Measurements from ENCODE around the gene MYOCOS.
A peak's percentile ranks its signal among the peaks of the same experiment; 100 is the strongest.
"Not testable (repeated sequence)": the region's sequence is repeated elsewhere in the genome, so short reads cannot be mapped to it uniquely, and the experiment has no call there.

The MYOCOS gene

GRCh38 chr1:171627020-171627419, 5.0 kb downstream of the MYOCOS start:
- no peak for DNase-seq

DNA sequence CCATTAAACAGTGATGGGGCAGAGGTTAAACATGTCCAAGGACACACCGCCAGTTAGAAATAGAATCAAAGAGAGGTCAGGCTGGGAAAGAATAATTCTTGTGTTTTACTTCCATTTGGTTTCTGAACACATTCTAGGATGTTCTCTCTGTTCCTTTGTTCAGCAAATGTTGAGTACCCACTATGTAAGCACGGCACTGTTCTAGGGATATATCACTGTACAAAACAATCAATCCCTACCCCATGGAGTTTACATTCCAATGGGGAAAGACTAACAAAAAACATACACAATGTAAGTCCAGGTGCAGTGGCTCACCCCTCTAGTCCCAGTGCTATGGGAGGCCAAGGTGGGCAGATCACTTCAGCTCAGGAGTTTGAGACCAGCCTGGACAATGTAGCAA, 6.2 kb downstream of the MYOCOS start:
- DNase-seq, result no peak

GRCh38 chr1:171635661-171636060, 13.6 kb downstream of the MYOCOS start:
- DNase-seq, result no peak

- no peak for DNase-seq
These were observed 14.1 kb downstream of the MYOCOS start for GRCh38 chr1:171636141-171636540.

- no peak for DNase-seq
These were observed 16.0 kb downstream of the MYOCOS start for GRCh38 chr1:171637928-171638576.

GRCh38 chr1:171640225-171640624, 18.2 kb downstream of the MYOCOS start:
- DNase-seq, result no peak

DNA sequence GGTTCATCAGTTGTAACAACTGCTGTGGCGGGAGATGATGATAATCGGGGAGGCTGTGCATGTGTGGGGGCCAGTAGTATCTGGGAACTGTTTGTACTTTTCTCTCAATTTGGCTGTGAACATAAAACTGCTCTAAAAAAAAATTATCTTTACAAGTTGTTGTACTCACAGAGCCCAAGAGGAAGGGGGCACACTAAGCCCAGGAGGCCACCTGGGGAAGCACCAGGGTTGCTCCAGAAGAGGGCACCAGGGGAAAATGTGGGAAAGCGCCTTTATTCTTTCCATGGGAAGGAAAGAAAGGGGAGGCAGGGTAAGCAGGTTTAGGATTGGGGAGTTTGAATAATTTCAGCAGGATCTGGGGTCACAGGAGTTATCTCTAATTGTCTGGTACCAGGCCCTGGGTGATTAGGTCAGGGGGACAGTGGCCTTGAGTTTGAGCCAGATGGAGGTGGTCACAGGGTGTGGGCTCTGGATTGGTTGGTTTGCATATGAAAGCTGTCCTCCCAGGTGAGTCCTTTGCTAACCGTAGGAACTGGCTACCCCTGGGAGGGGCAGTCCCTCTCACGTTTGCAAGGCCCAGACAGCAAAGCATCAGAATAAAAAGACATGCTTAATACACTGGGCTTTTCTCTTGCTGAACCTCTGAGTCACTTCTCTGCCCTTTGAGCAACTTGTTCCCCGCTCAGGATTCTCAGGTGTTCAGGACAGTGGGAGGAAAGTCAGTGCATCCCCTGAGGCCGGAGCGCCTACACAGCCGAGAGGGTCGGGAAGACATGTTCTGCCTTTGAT, 19.2 kb downstream of the MYOCOS start:
- DNase-seq, result no peak

DNA sequence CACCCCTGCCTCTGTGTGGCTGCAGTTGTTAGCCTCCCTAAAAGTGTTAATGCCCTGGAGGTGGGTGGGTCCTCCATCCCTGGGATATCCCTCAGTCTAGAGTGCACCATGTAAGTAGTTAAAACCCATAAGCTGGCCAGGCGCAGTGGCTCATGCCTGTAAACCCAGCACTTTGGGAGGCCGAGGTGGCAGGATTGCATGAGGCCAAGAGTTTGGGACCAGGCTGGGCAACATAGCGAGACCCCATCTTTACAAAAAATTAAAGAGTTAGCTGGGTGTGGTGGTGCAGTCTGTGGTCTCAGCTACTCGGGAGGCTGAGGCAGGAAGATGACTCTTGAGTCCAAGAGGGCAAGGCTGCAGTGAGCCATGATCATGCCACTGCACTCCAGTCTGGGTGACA, 20.2 kb downstream of the MYOCOS start:
- DNase-seq, result no peak

DNA sequence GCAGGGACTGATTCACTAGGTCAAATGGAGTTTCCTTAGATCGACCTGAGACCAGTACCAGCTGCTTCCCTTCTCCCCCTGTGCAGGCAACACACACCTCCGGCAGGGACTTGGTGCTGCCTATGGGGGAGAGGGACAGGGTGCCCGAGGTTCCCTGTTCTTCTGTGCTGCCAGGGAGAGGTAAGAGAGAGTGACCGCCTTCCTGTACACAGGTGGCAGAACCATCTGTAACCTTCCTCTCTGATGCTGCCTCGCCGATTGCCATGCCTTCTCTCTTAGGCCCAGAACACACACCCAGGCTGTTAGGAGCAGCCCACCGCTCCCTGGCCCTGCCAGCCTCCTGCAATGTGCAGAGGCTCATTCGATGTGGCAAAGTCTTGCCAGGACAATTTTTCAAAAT, 21.1 kb downstream of the MYOCOS start:
- no peak for DNase-seq

DNA sequence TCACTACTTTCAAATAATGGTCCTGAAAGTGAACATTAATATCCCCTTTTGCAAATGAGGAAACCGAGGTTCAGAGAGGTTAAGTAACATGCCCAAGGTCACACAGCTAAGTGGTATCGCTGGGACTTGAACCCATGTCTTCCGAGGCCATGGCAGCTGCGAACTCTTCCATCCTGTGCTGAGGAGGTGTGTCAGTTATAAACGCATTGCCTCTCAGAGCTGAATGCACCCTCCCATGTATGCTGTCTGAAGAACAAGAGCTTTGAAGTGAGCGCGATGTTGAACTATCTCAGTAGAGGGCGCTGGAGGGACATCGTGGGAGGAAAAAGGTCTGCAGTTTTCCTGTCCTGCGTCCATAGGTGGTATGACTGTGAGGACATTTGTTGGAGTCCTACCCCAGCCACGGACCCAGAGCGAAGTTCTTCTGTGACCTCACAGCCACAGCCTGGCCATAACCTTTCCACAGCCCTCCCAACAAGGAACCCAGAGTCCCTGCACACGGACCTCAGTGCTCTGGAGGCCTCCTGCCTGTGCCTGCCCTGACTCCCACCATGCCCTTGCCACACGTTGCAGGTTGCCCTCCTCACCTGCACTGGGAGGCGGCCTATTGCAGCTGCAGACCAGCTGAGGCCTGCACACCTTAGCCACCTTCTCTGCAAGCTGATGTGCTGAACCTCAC, 22.9 kb downstream of the MYOCOS start:
- peak; percentile 79 to 82 for DNase-seq

DNA sequence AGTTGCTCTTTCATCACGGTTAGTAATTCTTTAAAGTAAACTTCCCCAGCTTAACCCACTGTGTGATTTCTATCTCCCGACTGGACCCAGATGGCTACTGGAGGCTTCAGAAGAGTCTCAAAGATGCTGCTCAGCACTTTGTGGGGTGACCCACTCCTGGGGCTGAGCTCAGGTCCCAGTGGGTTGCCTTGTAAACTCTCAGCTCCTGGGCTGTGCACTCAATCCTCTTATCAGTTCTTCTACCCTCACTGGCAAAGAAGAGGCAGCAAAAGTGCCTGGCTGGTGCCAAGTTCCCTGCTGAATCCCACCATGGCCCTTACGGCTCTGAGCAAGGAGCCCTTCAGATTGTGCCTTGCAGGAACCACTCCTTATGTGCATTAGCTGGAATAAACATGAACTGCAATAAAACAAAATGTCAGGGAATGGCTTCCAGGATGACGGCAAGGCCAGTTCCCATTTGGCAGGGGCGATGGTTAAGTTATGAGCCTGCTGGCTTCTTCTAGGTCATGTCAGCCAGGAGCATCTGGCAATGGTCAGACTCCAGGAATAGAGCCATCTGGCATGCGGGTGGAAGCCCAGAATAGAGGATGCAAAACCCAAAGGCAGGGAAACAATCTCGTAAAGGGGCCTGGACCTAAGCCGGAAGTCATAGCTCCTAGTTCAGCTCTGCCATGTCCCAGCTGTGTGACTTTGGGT, 23.7 kb downstream of the MYOCOS start:
- DNase-seq, result no peak

- DNase-seq, result no peak
These were observed 24.2 kb downstream of the MYOCOS start for GRCh38 chr1:171646249-171646560.

DNA sequence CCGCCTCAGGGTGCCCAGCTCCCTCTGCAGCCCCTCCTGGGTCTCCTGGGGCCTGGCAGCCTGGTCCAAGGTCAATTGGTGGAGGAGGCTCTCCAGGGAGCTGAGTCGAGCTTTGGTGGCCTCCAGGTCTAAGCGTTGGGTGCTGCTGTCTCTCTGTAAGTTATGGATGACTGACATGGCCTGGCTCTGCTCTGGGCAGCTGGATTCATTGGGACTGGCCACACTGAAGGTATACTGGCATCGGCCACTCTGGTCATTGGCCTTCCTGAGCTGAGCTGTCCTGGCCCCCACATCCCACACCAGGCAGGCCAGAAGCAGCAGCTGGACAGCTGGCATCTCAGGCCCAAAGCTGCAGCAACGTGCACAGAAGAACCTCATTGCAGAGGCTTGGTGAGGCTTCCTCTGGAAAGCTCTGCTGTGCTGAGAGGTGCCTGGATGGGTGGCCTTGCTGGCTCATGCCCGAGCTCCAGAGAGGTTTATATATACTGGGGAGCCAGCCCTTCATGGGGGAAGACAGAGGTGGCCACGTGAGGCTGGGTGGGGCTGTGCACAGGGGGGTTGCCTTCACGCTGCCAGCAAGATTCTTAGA, 30.3 kb downstream of the MYOCOS start, which contains the start of gene MYOC:
TSS of gene MYOC (minus strand) at position 455 of the 589 bp plus-strand sequence. CDS start at position 378, 77 bp downstream.
- DNase-seq, result no peak

- DNase-seq, result no peak
These were observed 31.8 kb downstream of the MYOCOS start for GRCh38 chr1:171653796-171654195.

DNA sequence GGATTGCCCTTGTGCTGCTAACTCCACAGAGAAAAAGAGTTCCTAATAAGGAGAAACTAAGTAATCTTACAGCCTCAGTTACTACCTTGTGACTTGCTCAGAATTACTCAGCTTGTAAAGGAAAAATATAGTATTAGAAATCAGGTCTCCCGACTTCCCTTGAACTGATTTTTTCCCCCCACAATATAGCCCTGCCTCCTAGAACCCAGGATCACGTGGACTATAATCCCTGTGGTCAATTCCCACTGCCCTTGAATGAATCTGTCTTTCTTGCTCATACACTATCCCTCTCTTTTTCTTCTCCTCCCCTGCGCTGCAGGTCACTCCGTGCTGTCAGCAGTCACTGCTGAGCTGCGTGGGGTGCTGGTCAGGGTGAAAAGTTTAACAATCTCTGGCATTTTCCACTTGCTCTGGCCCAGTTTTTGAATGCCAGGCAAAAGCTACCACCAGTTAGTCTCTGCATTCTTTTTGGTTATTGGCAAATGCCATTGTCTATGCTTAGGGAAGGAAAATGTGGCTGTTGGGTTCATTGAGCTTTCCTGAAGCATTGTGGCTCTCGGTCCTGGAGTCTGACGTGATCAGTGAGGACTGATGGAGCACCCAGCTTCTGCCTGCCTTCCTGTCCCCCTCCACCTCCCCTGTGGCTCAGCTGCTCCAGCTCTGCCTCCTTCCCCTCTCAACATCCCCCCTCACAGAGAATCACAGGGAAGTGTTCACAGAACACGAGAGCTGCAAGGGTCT, 32.3 kb downstream of the MYOCOS start:
- no peak for DNase-seq

GRCh38 chr1:171654942-171655745, 33.1 kb downstream of the MYOCOS start:
- peak; percentile 87 to 88 for DNase-seq

DNA sequence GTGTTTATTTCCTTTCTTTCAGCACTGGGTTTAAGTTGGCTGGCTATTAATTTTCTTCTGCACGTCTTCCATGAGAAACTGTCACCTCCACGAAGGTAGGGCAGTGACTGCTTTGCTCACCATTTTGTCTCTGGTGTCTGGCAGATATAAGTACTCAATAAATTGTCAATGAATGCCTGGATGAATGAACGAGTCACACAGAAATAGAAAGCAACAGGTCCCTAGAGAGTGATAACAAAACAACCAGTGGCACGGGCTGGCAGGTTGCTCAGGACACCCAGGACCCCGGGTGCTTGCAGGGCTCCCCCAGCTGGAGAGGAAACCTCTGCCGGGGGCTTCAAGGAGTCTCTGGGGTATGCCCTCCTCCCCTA, 33.7 kb downstream of the MYOCOS start:
- DNase-seq, result no peak

DNA sequence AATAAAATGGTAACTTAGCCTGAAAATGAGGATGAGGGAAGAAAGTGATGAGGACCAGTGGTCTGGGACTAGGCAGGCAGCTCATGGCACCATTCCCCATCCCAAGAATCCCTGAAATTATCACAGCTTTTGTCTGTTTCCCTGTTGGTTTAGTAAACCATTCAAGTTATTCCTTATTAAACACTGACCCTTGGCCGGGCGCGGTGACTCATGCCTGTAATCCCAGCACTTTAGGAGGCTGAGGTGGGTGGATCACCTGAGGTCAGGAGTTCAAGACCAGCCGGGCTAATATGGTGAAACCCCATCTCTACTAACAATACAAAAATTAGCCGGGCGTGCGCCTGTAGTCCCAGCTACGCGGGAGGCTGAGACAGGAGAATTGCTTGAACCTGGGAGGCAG, 34.2 kb downstream of the MYOCOS start:
- not testable (repeated sequence) for DNase-seq

- DNase-seq, result no peak
These were observed 39.1 kb downstream of the MYOCOS start for GRCh38 chr1:171661076-171661650.

DNA sequence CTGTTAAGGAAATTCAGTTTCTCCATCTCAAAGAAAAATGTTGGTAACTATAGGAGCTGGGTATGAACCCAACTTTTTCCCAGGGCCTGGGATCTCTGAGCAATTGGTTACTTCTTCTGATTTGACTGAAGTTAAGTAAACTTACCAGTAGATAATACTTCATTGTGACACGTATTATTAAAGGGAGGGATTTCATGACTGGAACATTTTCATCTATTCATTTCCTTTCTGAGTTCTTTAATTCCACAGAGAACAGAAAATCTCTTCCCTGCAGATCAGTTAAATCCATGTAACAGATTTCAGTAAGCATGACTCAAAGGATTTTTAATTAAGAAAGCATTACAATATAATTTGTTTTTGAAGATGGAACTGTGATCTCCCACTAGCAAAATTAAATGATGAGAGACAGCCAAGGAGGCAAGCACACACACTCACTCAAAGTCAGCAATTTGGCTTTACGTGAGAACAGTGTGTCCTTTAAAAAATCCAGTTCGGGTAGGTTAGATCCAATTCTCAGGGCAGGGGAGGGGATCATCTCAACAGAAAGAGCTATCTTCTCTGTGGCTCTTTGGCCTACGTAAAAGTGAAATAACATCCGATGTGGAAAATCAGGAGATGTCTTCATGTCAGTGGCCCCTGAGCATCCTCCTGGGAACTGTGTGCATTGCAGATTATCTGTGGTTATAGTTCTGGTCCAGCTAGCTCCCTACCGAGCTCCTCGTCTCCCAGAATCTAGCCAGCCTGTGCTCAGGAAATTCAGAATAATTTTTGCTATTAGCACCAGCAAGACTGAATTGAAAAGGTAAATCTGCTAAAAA, 41.2 kb downstream of the MYOCOS start:
- DNase-seq, result no peak

Measured in activated T-cell treated with anti-CD3 and anti-CD28 coated beads, Interleukin-2, amount 50 U/mL, for 48 hours (primary cell).